WERI-Rb-1 (cell line): ENCODE data around the gene EDN1.

ENCODE experiments used
- DNase-seq: peaks from one replicate; pipeline ENCODE4 v3.0.0-alpha.2; 2020
- H3K27ac ChIP-seq: fragments of 250-450 bp; sonication (Bioruptor Pico); 2 replicates; pipeline ENCODE4 v1.5.1; 2020; ENCODE audit warnings: mild to moderate bottlenecking, moderate library complexity
- H3K27me3 ChIP-seq: fragments of 250-450 bp; sonication (Bioruptor Pico); 2 replicates; pipeline ENCODE4 v1.5.1; 2021; ENCODE audit warnings: mild to moderate bottlenecking, low read depth, moderate library complexity; ENCODE audit not compliant: insufficient read depth, severe bottlenecking
- H3K36me3 ChIP-seq: fragments of 250-450 bp; sonication (Bioruptor Pico); 2 replicates; pipeline ENCODE4 v1.5.1; 2020; ENCODE audit warnings: mild to moderate bottlenecking, moderate library complexity
- H3K4me3 ChIP-seq: 2 replicates; pipeline ENCODE4 v1.5.1; 2011; ENCODE audit warnings: low read depth, mild to moderate bottlenecking, control low read depth, low read length
- H3K9me3 ChIP-seq: fragments of 250-450 bp; sonication (Bioruptor Pico); 2 replicates; pipeline ENCODE4 v1.5.1; 2021; ENCODE audit warnings: mild to moderate bottlenecking, moderate library complexity; ENCODE audit not compliant: severe bottlenecking
- TF ChIP-seq, protein P1 (sequence below): IDR thresholded peaks from 2 replicates; pipeline ENCODE4 v1.5.1; 2011; ENCODE audit warnings: low read depth, mild to moderate bottlenecking, control low read depth, inconsistent platforms, low read length

EDN1 gene

DNA sequence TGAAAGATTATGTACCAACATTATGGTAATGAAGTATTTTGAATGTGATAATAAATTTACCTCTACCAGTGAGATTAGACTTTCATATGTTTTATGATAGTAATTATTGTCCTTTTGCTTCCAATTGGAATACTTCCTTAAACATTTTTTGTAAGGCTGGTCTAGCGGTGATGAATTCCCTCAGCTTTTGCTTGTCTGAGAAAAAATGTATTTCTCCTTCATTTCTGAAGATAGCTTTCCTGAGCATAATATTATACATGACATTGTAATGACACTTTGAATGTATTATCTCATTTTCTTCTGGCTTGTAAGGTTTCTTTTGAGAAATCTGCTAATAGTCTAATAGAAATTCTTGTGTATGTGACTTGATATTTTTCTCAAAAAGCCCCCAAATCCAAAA is 18.6 kb upstream of the EDN1 start:
- Histone ChIP-seq H3K4me3 (no peak overlapping the region), H3K27ac (no peak overlapping the region), H3K27me3 (peaks cover 4% of the 10 kb centered on the region), H3K36me3 (no peaks in the 10 kb centered on the region), H3K9me3 (no peaks in the 10 kb centered on the region)
- TF ChIP-seq, protein P1, sequence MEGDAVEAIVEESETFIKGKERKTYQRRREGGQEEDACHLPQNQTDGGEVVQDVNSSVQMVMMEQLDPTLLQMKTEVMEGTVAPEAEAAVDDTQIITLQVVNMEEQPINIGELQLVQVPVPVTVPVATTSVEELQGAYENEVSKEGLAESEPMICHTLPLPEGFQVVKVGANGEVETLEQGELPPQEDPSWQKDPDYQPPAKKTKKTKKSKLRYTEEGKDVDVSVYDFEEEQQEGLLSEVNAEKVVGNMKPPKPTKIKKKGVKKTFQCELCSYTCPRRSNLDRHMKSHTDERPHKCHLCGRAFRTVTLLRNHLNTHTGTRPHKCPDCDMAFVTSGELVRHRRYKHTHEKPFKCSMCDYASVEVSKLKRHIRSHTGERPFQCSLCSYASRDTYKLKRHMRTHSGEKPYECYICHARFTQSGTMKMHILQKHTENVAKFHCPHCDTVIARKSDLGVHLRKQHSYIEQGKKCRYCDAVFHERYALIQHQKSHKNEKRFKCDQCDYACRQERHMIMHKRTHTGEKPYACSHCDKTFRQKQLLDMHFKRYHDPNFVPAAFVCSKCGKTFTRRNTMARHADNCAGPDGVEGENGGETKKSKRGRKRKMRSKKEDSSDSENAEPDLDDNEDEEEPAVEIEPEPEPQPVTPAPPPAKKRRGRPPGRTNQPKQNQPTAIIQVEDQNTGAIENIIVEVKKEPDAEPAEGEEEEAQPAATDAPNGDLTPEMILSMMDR: no peak
- DNase-seq: no peak

DNA sequence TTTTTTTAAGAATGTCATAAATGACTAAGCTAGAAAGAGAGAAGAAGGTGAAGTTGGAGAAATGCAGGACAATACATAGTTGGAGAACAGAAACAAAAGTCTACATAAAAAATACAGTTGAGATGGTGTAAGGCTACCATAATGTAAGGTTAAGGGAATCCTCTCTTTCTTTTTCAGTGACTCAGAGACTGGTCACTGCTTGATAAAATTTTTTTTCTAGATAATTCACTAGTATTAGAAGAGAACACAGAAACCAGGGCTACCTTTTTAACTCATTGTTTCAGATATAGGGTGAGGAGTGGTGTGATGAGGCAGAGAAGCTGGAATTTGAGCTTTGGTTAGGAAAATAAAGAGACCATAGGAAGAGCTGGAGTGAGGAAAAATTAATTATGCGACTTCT is 18.2 kb upstream of the EDN1 start:
- TF ChIP-seq, protein P1: no peak
- Histone ChIP-seq H3K4me3 (no peak overlapping the region), H3K27ac (no peak overlapping the region), H3K27me3 (peaks cover 5% of the 10 kb centered on the region), H3K36me3 (no peaks in the 10 kb centered on the region), H3K9me3 (no peaks in the 10 kb centered on the region)
- no peak for DNase-seq

DNA sequence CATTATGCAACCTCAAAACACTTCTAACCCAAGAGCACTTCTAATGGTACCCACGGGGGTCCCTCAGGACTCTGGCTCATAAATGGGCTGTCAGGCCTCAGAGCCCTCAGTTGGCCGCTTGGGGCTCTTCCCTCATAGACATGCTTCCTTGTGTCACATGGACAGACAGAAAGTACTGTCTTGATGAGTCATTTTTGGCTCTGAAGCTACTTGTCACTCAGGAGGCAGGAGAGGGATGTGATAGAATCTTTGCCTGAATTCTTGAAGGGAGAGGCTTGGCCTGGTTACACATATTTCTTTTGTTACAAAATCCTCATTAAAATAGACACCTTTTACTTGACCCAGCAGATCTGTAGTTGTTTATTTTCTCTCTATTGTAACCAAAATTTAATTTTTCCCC is 15.1 kb upstream of the EDN1 start:
- Histone ChIP-seq H3K27me3 (peaks cover 10% of the 10 kb centered on the region), H3K27ac (no peak overlapping the region), H3K4me3 (no peak overlapping the region), H3K36me3 (no peaks in the 10 kb centered on the region), H3K9me3 (no peaks in the 10 kb centered on the region)
- TF ChIP-seq, protein P1: no peak
- DNase-seq: no peak

DNA sequence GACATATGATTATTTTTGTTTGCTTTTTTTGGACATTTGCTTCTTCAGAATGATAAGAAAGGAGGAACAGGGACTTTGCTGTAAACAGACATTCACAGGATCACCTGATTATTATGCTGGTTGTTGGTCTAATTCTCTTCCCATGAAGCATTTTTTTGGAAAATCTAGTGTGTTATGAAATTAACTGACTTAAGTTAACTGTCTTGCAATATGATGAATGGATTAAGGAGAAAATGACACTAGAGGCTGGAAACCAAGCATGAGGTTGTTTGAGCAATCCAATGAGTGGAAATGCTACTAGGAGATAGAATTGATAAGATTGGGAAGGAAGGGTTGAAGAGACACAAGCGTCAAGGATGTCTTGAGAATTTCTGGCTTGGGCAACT is 13.2 kb upstream of the EDN1 start:
- Histone ChIP-seq H3K27ac (no peak overlapping the region), H3K27me3 (peaks cover 16% of the 10 kb centered on the region), H3K36me3 (no peaks in the 10 kb centered on the region), H3K9me3 (no peaks in the 10 kb centered on the region), H3K4me3 (no peak overlapping the region)
- TF ChIP-seq, protein P1: no peak
- no peak for DNase-seq

DNA sequence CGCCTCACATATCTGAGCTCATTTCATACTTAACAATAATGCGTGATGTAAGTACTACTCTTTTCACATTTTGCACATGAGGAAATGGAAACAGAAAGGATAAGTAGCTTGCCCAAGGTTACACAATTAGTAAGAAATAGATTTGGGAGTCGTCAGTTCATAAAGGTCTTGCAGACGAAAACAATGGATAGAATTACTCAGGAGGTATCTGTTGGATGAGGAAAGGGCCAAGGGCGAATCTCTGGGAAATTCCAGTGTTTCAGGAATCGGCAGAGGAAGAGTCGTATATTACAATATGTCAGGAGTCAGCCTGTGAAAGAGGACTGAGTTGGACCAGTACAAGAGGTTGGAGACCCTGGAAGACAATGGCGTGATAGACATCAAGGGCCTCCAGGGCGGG is 12.8 kb upstream of the EDN1 start:
- peaks cover 16% of the 10 kb centered on the region for H3K27me3 ChIP-seq
- TF ChIP-seq, protein P1: no peak
- DNase-seq: no peak

DNA sequence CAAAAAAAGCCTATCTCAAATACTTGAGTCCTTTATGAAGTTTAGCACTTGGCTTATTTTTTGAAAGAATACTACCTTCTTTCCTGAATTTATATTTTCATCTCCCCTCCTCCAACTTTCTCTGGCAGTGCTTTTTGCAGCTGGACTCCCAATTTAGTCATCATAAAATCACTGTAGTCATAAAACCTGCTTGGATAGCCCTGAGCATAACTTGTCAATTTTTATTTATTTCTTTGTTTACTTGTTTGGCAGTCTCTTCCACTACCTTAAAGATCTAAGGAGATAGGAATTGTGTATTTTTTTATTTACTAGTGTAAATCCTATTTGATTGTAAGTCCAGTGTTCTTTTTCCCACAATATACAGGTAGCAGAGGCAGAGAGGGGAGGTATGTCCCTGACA is 11.2 kb upstream of the EDN1 start:
- Histone ChIP-seq H3K4me3 (no peak overlapping the region), H3K27ac (no peak overlapping the region), H3K36me3 (no peaks in the 10 kb centered on the region), H3K27me3 (peaks cover 13% of the 10 kb centered on the region), H3K9me3 (no peaks in the 10 kb centered on the region)
- DNase-seq: no peak
- TF ChIP-seq, protein P1: no peak

More for the DNA sequence above, 12.8 kb upstream of the EDN1 start:
- H3K27ac ChIP-seq: no peak overlapping the region
- no peak overlapping the region for H3K4me3 ChIP-seq
- no peaks in the 10 kb centered on the region for H3K9me3 ChIP-seq
- H3K36me3 ChIP-seq: no peaks in the 10 kb centered on the region
